ENCODE results near the gene UVRAG.
A peak's percentile ranks its signal among the peaks of the same experiment; 100 is the strongest.

The UVRAG gene

DNA sequence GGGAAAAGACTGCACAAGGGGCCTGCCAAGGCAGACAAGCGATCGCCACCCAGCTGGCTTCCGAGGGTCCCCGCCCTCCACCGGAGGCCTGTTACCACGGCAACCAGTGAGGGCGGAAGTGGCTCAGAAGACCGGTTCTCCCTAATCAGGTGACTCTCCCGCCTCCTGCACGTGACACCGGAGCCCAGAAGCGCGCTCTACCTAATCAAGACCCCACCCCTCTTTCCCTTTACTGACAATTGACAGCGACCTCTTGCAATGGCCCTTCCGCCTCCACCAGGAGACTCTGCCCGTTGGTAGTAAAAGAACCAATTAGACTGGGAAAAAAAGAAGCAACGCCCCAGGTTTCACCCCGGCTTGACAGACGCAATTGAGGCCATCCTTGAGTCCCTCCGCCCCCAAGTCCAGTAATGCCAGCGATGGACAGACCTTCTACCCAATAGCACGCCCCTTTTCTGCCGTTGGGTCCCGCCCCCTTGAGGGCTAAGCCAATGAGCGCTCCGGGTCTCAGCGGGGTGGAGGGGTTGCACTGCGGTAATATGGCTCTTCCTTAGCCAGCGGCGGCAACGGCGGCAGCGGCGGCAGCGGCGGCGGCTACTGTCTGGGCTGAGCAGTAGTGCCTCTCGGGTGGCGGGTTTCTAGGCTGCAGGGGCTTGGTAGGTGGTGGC, at the start of gene UVRAG:
UVRAG (plus strand) TSS at position 534 of the 668 bp plus-strand sequence. CDS start 198 bp downstream, outside the sequence.
- H3K4me1 Mint-ChIP-seq, result peaks cover 48% of the 10 kb centered on the region
- no peaks in the 10 kb centered on the region for H3K9me3 Mint-ChIP-seq
- H3K27ac Mint-ChIP-seq, result no peak within 1 kb of the TSS
- no peaks in the 10 kb centered on the region for H3K27me3 Mint-ChIP-seq
- no peak within 1 kb of the TSS for H3K4me3 Mint-ChIP-seq
- ATAC-seq, result peak; percentile 95
- H3K36me3 Mint-ChIP-seq, result peaks cover 5% of the 10 kb centered on the region

DNA sequence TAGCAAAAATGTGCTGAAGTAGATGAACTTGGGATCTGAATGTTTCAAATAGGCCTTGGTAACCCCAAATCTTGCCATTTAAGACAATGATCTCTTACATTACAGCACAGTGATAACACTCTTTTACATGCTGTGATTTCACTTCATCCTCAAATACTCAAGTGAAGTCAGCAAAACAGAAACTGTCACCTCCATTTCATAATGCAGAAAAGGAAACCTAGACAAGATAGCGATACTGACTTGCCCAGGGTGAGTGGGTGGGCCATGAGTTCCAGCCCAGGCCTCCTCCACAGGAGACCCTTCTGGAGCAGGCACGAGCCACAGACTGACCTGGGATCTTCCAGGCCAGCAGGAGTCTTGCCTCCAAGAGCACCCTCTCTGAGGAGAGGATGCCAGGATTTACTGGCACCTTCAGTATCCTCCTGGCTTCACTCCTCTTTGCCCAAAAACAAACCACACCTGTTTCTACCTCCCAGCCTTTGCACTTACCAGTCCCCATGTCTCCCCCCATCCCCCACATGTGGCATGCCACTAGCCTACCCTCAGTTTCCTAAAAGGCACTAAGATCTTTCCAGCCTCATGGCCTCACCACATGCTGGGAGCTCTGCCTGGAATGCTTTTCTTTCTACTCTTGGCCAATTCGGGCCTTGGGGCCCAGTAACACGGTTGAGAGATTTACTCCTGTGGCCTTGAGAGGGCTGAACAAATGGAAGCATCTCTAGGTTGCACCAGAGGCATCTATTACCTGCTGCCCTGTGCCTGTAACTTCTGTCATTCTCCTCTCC, 48.4 kb upstream of the UVRAG start:
- no peaks in the 10 kb centered on the region for H3K9me3 Mint-ChIP-seq
- peak overlapping the region; percentile 99 for H3K27ac Mint-ChIP-seq
- H3K36me3 Mint-ChIP-seq, result no peaks in the 10 kb centered on the region
- ATAC-seq, result no peak
- peaks cover 44% of the 10 kb centered on the region for H3K4me1 Mint-ChIP-seq
- no peak overlapping the region for H3K4me3 Mint-ChIP-seq
- H3K27me3 Mint-ChIP-seq, result no peaks in the 10 kb centered on the region

DNA sequence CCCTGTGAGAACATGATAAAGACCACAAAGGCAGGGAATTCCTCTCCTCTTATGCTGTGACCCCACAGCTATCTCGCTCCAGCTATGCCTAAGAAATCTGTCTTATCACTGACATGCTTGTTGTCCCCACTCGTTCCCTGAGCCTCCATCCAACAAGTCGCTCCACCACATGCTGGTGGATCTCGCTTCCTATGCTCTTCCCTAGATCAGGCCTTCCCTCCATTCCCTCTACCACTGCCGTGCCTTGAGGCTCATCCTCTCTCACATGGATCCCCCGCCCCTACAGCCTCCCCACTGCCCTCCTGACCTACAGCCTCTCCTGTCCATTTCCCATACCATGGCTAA, 47.8 kb upstream of the UVRAG start:
- ATAC-seq, result no peak
- Mint-ChIP-seq H3K9me3 (no peaks in the 10 kb centered on the region), H3K4me1 (peaks cover 49% of the 10 kb centered on the region), H3K27ac (peak overlapping the region; percentile 99), H3K27me3 (no peaks in the 10 kb centered on the region), H3K4me3 (no peak overlapping the region), H3K36me3 (no peaks in the 10 kb centered on the region)

DNA sequence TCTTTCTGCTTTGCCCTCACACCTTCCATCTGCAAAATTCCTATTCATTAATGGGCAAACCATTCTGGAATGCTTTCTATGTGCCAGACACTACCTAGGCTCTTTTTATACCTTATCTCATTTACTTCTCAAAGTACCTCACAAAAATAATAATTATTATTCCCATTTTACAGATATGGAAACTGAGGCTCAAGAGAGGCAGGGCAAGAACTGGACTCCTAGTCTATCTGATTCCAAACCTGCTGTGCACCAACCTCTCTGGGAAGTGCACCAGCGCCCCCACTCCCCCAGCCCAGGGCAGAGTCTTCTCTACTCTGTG, 47.3 kb upstream of the UVRAG start:
- peaks cover 54% of the 10 kb centered on the region for H3K4me1 Mint-ChIP-seq
- H3K27ac Mint-ChIP-seq, result peak overlapping the region; percentile 99
- H3K9me3 Mint-ChIP-seq, result no peaks in the 10 kb centered on the region
- ATAC-seq, result no peak
- H3K36me3 Mint-ChIP-seq, result no peaks in the 10 kb centered on the region
- no peaks in the 10 kb centered on the region for H3K27me3 Mint-ChIP-seq
- peak overlapping the region; percentile 84 for H3K4me3 Mint-ChIP-seq

DNA sequence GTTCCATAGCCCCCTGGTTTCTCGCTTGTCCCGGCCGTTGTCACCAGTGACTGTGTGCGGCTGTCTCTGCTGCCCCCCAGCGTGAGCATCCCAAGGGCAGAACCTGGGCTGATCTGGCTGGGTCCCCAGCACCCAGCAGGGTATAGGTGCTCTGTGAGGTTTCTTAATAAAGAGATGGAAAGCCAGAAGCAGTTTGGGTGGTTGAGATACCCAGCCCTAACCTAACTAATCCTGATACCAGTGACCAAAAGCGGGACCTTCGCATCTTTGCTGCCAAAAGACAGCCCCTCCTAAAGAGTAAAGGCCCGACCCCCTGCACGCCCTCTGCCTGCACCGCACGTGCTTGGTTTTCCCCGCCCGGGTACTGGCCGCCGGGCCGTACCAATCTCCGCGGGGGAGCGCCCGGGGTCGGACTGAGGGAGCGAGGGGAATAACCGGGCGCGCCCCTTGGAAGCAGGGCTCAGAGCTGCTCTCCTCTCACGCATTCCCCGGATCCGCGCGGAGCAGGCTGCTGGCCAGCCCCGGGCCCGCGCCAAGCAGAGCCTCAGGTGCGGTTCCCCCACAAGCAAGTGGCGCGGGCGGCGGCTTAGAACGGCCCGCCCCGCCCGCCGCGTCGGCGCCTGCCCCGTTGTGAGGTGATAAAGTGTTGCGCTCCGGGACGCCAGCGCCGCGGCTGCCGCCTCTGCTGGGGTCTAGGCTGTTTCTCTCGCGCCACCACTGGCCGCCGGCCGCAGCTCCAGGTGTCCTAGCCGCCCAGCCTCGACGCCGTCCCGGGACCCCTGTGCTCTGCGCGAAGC, 46.7 kb upstream of the UVRAG start, which contains the start of gene DGAT2:
DGAT2 (plus strand) TSS at position 667 of the 797 bp plus-strand sequence. CDS start 214 bp downstream, outside the sequence.
- Mint-ChIP-seq H3K4me1 (peaks cover 60% of the 10 kb centered on the region), H3K27me3 (no peaks in the 10 kb centered on the region), H3K4me3 (peak within 1 kb of the TSS; percentile 84), H3K27ac (peak within 1 kb of the TSS; percentile 99), H3K9me3 (no peaks in the 10 kb centered on the region), H3K36me3 (no peaks in the 10 kb centered on the region)
- ATAC-seq, result peak; percentile 87

DNA sequence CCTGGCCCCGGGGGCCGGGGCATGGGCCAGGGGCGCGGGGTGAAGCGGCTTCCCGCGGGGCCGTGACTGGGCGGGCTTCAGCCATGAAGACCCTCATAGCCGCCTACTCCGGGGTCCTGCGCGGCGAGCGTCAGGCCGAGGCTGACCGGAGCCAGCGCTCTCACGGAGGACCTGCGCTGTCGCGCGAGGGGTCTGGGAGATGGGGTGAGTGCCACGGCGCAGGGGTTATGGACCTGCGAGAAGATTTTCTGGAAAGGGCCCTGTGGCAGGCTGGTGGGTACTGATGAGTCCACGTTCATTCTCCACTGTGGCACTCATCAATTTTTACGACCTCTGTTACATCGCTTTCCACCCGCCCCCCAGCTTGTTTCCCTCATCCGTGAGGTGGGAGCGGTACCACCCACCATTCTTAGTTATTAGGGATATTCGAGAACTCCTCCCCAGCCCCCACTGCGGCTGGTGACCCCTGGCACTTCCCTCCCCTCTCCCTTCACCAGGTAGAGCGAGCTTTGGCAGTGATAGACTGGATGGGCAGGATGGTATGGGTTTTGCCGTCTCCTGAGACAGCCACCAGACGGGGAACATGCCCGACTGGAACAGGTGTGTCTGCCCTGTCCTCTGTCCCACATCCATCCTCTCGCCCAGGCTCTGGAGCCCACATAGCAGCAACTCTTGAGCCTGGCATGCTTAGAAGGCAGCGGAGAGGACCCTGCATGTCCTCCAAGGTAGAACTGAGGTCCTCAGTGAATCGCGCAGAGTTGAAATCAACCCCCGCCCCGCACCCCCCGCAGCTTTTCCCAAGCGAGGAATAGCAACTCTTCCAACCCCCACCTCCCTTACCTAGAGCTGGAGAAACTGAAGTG, 45.9 kb upstream of the UVRAG start:
- Mint-ChIP-seq H3K4me3 (peak overlapping the region; percentile 84), H3K27ac (peak overlapping the region; percentile 99), H3K4me1 (peaks cover 68% of the 10 kb centered on the region), H3K27me3 (no peaks in the 10 kb centered on the region), H3K36me3 (peaks cover 4% of the 10 kb centered on the region), H3K9me3 (no peaks in the 10 kb centered on the region)
- ATAC-seq, result no peak

DNA sequence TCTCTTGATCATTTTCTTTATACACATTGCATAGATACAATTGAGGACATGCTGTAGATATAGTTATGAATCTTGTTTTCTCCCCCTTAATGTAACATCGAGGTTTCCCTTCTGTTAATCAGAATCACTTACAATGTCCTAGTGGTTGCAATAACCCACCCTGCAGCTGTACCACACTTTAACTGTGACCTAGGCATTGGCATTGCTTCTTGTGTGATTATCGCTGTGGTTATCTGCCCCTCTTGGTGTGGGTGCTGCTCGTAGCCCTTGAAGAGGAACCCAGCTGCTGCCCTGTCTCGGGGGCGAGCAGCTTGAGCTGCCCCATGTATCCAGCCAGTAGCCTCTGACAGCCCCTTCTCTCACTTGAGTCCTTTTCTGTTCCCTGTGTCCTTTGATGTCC, 44.9 kb upstream of the UVRAG start:
- H3K27me3 Mint-ChIP-seq, result no peaks in the 10 kb centered on the region
- peaks cover 68% of the 10 kb centered on the region for H3K4me1 Mint-ChIP-seq
- peaks cover 4% of the 10 kb centered on the region for H3K36me3 Mint-ChIP-seq
- H3K9me3 Mint-ChIP-seq, result no peaks in the 10 kb centered on the region
- ATAC-seq, result no peak
- no peak overlapping the region for H3K27ac Mint-ChIP-seq
- H3K4me3 Mint-ChIP-seq, result peak overlapping the region; percentile 84

DNA sequence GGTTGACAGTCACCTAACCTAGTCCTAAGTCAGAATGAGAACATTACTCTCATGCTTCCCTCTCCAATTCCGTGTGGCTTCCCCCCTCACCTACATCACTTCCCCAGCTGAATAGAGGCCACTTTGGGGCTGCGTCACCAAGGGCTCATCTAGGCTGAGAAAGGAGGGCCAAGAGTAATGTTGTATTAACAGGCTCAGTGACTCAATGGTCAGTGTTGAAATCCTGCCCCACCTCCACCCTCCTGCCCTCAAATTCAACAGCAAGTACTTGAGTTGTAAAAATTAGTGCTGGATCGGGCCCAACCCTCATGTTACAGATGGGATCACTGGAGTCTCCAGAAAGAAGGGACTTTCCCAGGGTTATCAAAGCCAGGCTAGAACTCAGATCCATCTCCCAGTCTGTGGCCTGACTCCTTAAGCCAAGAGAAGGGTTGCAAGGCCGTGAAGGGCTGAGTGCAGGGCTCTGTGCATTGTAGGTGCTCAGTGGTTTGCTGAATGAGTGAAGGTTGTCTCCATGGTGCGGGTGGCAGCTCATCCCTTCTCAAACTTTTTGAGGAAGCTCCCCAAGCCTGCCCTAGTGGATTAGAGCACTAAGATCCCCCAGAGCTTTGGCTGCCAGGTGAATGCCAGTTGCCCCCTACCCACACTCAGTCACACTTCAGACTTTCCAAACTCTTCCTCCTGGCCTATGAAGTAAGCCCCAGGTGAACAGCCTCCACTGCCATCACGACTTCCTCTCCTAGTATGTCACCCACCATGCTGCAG, 43.2 kb upstream of the UVRAG start:
- Mint-ChIP-seq H3K36me3 (peaks cover 15% of the 10 kb centered on the region), H3K4me3 (no peak overlapping the region), H3K27me3 (no peaks in the 10 kb centered on the region), H3K9me3 (no peaks in the 10 kb centered on the region), H3K27ac (peak overlapping the region; percentile 76), H3K4me1 (peaks cover 80% of the 10 kb centered on the region)
- ATAC-seq, result no peak

DNA sequence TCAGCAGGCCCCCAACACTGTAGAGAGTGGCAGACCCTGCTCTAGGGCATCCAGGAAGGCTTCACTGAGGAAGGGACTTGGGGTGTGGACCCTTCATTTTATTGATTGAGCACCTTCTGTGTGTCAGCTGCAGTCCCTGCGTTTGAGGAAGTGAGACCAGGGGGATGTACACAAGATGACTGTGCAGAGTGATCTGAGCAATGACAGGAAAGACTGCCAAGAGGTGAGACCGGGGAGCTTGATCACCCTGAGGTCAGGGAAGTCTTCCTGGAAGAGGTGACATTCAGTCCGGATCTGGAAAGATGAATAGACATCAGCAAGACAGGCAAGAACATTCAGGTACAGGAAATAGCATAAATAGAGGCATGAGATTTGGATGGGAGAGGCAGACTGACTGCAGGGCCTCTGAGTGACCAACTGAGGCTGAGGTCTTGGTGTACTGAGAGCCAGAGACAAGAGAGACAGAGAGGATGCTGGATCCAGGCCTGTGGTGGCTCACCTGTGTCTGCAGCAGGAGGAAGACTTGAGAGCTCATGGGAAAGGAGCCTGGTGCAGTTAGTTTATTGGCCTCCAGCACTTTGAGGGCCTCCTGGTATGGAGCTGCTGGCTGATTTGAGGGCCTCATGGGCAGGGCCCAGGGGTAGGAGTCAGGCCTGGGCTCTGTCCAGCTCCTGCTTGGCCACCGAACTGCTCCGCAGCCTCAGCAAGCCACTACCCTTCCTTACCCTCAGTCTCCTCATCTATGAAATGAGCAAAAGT, 41.2 kb upstream of the UVRAG start:
- Mint-ChIP-seq H3K9me3 (no peaks in the 10 kb centered on the region), H3K4me1 (peaks cover 79% of the 10 kb centered on the region), H3K4me3 (peak overlapping the region; percentile 6), H3K36me3 (peaks cover 27% of the 10 kb centered on the region), H3K27ac (peak overlapping the region; percentile 76), H3K27me3 (no peaks in the 10 kb centered on the region)
- ATAC-seq, result peak; percentile 92

DNA sequence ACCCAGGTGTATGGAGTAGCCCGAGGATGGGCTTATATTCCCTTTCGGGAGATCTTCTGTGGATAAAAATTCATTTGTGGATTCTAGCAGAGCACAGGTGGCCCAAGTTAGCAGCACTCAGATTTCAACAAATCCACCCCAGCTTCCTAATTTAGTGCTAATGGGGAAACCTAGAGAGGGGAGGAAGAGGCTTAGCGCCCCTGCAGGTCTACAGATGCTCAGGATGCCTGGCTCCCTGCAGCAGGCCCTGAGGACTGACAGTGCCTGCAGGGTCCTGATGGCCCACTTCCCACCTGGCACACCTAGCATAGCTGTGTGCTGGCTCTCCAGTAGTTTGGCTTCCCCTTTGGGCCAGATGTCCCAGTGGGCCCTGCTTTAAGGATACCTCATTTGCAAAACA, 40.0 kb upstream of the UVRAG start:
- Mint-ChIP-seq H3K4me1 (peaks cover 78% of the 10 kb centered on the region), H3K36me3 (peaks cover 27% of the 10 kb centered on the region), H3K27me3 (no peaks in the 10 kb centered on the region), H3K4me3 (no peak overlapping the region), H3K9me3 (no peaks in the 10 kb centered on the region), H3K27ac (peak overlapping the region; percentile 6)
- no peak for ATAC-seq

DNA sequence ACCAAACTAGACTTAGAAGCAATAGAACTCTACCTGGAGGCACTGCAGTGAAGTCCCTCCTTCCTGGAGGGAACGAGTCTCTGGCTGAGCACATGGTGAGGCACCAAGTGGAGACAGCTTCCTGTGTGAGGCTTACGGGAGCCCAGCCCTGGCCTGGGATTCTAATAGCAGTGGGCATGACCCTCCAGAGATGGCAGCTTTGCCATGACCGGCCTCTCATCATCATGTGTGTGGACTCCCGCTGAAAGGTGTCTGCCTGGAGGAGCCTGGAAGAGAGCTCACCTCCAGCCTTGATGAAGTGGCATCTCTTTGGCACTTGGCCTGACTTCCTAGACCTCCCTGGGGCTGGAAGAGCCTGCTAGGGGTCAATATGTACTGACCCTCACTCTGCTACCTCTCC, 38.5 kb upstream of the UVRAG start:
- Mint-ChIP-seq H3K36me3 (peaks cover 27% of the 10 kb centered on the region), H3K27ac (peak overlapping the region; percentile 22), H3K4me3 (no peak overlapping the region), H3K9me3 (no peaks in the 10 kb centered on the region), H3K27me3 (no peaks in the 10 kb centered on the region), H3K4me1 (peaks cover 67% of the 10 kb centered on the region)
- no peak for ATAC-seq

DNA sequence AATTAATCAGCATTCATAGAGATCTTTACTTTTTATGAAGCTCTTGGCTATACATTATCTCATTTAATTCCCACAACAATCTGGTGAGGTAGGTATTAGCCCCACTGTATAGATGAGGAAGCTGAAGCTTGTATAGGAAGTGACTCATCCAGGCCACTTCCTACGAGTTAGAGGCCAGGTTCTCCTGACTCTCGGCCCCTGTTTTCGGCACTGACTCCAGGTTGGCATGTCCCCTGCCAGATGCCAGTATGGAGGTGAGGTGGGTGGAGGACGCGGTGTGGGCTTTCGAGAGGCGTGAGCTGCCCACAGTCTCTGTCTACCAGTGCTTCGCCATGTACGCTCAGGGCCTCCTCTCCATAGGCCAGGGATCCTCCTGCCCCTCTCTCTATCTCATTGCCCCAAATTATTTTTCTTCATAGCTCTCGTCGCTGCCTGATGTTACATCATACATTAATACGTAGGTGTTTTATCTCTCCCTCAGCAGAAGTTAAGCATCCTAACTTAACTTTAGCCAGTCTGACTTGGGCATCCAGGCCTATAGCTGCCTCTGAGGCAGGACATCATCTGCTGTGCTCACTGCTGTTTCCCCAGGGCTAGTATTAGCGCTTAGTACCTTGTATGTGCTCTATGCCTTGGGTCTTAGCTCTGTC, 37.4 kb upstream of the UVRAG start:
- H3K27ac Mint-ChIP-seq, result peak overlapping the region; percentile 47
- no peak for ATAC-seq
- no peaks in the 10 kb centered on the region for H3K9me3 Mint-ChIP-seq

DNA sequence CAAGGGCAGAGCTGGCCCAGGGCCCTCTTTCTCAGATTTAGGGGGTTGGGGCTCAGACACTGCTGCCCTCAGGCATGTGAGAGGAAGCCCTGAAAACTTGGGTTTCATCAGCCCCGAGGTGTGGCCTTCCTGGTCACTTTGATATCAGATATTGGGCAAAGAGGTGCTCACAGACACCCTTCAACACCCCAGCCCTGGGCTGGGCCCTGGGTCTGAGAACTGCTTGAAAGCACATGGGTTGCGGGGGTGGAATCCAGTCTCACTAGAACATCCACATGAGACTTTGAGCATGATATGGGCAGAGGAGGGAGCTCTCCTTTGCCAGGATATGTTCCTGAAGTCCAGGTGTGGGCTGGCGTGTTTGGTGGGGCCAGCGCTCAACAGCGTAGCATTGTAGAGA, 36.0 kb upstream of the UVRAG start:
- Mint-ChIP-seq H3K27ac (no peak overlapping the region), H3K4me3 (no peak overlapping the region), H3K4me1 (peaks cover 44% of the 10 kb centered on the region), H3K9me3 (no peaks in the 10 kb centered on the region), H3K27me3 (no peaks in the 10 kb centered on the region), H3K36me3 (peaks cover 23% of the 10 kb centered on the region)
- ATAC-seq, result no peak

More for the DNA sequence above, 37.4 kb upstream of the UVRAG start:
- peaks cover 27% of the 10 kb centered on the region for H3K36me3 Mint-ChIP-seq
- H3K4me1 Mint-ChIP-seq, result peaks cover 58% of the 10 kb centered on the region
- no peaks in the 10 kb centered on the region for H3K27me3 Mint-ChIP-seq
- H3K4me3 Mint-ChIP-seq, result no peak overlapping the region
